Activated B cell treated with CpG ODN at 0.5 μM for 24 hours (primary cell): ENCODE results near the gene ZNF175. TPM values are rescaled to one million over a fixed set of nuclear protein-coding genes. Genes with fewer than 3 reads are reported as not detected.

Source experiments
- ATAC-seq: fragments of 200-7000 bp; cut with Tn5 transposase; one replicate; pipeline ENCODE4 v1.10.0; 2021; ENCODE audit warnings: low read depth, mild to moderate bottlenecking, moderate library complexity
- CTCF ChIA-PET: fragments of 350-600 bp; sonication (Branson Sonifier 250); formaldehyde crosslinking; loops from one replicate; lab custom pipeline; 2021; ENCODE audit warnings: antibody characterized with exemption; lab: Charles Lee
- POLR2A ChIA-PET: fragments of 350-600 bp; sonication (Branson Sonifier 250); formaldehyde crosslinking; loops from one replicate; lab custom pipeline; 2021; ENCODE audit warnings: antibody characterized with exemption; lab: Charles Lee
- DNase-seq: peaks from one replicate; pipeline ENCODE4 v3.0.0; 2022
- H3K27ac Mint-ChIP-seq: one replicate; pipeline ENCODE4 v1.8.0; 2020; ENCODE audit warnings: mixed read lengths
- H3K27me3 Mint-ChIP-seq: one replicate; pipeline ENCODE4 v1.8.0; 2021; ENCODE audit warnings: mixed read lengths
- H3K36me3 Mint-ChIP-seq: one replicate; pipeline ENCODE4 v1.8.0; 2021; ENCODE audit warnings: low read depth, mixed read lengths
- H3K4me1 Mint-ChIP-seq: one replicate; pipeline ENCODE4 v1.8.0; 2021; ENCODE audit warnings: mixed read lengths
- H3K4me3 Mint-ChIP-seq: one replicate; pipeline ENCODE4 v1.8.0; 2020; ENCODE audit warnings: mild to moderate bottlenecking, mixed read lengths
- H3K9me3 Mint-ChIP-seq: one replicate; pipeline ENCODE4 v1.8.0; 2020; ENCODE audit warnings: mixed read lengths
- CTCF ChIP-seq: fragments of 200-600 bp; IDR thresholded peaks from one replicate; pipeline ENCODE4 v1.8.0; 2022; ENCODE audit warnings: antibody characterized with exemption, mild to moderate bottlenecking
- intact Hi-C: fragments of 100-400 bp; cut with micrococcal nuclease; formaldehyde crosslinking; loops from one replicate; pipeline ENCODE4 v1.15.1; 2024
- total RNA-seq: library from RNA; stranded (reverse); gene quantifications from 2 replicates; pipeline ENCODE4 v1.2.3, GENCODE V29; 2022

The ZNF175 gene
- total RNA-seq, 1 donor from 2014 or later: 23.6 TPM

- POLR2A ChIA-PET: interaction anchor here (1.1 kb wide), 1 partner anchor 56 kb away, joined by 4 read pairs; the partner anchor contains the start of gene SIGLEC6
- Mint-ChIP-seq H3K27ac (no peak overlapping the region), H3K9me3 (peaks cover 33% of the 10 kb centered on the region), H3K36me3 (peaks cover 59% of the 10 kb centered on the region), H3K27me3 (no peaks in the 10 kb centered on the region), H3K4me1 (peaks cover 5% of the 10 kb centered on the region), H3K4me3 (no peak overlapping the region)
- TF ChIP-seq CTCF: no peak
- ATAC-seq (no peak), DNase-seq (no peak)
- CTCF ChIA-PET: no interaction called here
- intact Hi-C loops: no loop called here
These were observed 16.4 kb downstream of the ZNF175 start for GRCh38 chr19:51587264-51588191.

- Mint-ChIP-seq H3K9me3 (peaks cover 33% of the 10 kb centered on the region), H3K4me3 (no peak overlapping the region), H3K27me3 (no peaks in the 10 kb centered on the region), H3K27ac (no peak overlapping the region), H3K36me3 (peaks cover 46% of the 10 kb centered on the region), H3K4me1 (peaks cover 18% of the 10 kb centered on the region)
- ATAC-seq (no peak), DNase-seq (no peak)
- CTCF ChIA-PET: no interaction called here
- TF ChIP-seq CTCF: no peak
- POLR2A ChIA-PET: no interaction called here
- intact Hi-C loops: no loop called here
These were observed 18.4 kb downstream of the ZNF175 start for GRCh38 chr19:51589511-51589910.

GRCh38 chr19:51590441-51590840, 19.4 kb downstream of the ZNF175 start:
- H3K27me3 Mint-ChIP-seq: no peaks in the 10 kb centered on the region
- peaks cover 28% of the 10 kb centered on the region for H3K9me3 Mint-ChIP-seq
- CTCF ChIA-PET: no interaction called here
- POLR2A ChIA-PET: no interaction called here
- H3K36me3 Mint-ChIP-seq: peaks cover 39% of the 10 kb centered on the region
- intact Hi-C loops: no loop called here
- H3K4me1 Mint-ChIP-seq: peaks cover 26% of the 10 kb centered on the region
- no peak for DNase-seq
- H3K4me3 Mint-ChIP-seq: no peak overlapping the region
- ATAC-seq: no peak
- no peak overlapping the region for H3K27ac Mint-ChIP-seq
- no peak for TF ChIP-seq CTCF

- Mint-ChIP-seq H3K9me3 (peaks cover 10% of the 10 kb centered on the region), H3K27me3 (no peaks in the 10 kb centered on the region), H3K27ac (no peak overlapping the region), H3K4me1 (peaks cover 26% of the 10 kb centered on the region), H3K4me3 (no peak overlapping the region), H3K36me3 (peaks cover 19% of the 10 kb centered on the region)
- DNase-seq: no peak
- intact Hi-C loops: no loop called here
- ChIA-PET CTCF (no interaction called here), POLR2A (no interaction called here)
- ATAC-seq: no peak
- no peak for TF ChIP-seq CTCF
These were observed 21.4 kb downstream of the ZNF175 start for GRCh38 chr19:51592521-51592920.

GRCh38 chr19:51593138-51593890, 22.2 kb downstream of the ZNF175 start:
- DNase-seq (no peak), ATAC-seq (no peak)
- Mint-ChIP-seq H3K4me1 (peaks cover 26% of the 10 kb centered on the region), H3K27me3 (no peaks in the 10 kb centered on the region), H3K36me3 (peaks cover 13% of the 10 kb centered on the region), H3K27ac (no peak overlapping the region), H3K4me3 (peak overlapping the region; percentile 96), H3K9me3 (peaks cover 3% of the 10 kb centered on the region)
- ChIA-PET CTCF (no interaction called here), POLR2A (interaction anchor here (0.6 to 1.3 kb wide), 7 partner anchors 10 to 1224 kb away, joined by 3 to 5 read pairs (median 3); partner anchors contain the start of genes SIGLEC10 and SIGLEC6)
- no peak for TF ChIP-seq CTCF
- intact Hi-C loops: no loop called here
